ENCODE results near the gene ABLIM1.
A peak's percentile ranks its signal among the peaks of the same experiment; 100 is the strongest.

The ABLIM1 gene

GRCh38 chr10:114487815-114488536 is 170.1 kb downstream of the ABLIM1 start:
- DNase-seq (ENCODE audit: low read depth): no peak

DNA sequence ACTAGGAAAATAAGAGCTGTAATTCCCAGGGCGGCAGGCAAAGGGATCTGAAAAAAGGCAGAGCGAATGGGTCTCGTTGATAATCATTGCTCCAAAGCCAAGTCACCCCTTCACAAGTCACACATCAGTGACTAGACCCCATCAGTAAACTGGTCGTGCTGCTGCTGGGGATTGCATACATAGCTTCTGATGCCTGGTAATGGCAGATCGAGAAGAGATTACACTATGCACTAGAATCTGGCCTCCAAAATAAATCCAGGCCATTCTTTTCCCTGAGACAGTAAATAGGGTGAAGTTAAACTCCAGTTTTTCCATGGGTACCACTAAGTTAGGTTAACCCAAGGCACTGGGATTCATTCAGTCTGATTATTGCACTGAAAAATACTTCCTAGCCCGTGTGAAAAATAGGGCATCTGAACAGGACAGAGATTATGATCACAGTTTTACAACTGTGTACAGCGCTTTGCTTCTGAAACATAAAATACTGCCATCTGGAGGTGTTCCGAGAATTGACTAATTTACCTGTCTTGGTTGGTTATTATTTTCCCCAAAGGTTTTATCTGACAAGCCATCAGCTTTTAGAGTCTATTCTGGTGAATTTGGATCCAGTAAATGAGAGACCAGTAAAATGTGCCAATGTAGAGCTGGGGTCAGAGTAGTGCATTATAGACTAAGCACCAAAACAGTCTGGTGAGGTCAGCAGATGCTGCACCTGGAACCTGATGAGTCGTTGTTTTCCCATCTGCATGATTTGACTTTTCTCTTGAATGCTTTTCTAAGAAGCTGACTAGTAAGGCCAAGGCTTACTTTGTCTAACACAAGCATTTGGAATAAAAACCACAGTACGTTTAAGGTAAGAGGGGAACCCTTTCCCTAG is 170.9 kb downstream of the ABLIM1 start:
- no peak for DNase-seq (ENCODE audit: low read depth)

DNA sequence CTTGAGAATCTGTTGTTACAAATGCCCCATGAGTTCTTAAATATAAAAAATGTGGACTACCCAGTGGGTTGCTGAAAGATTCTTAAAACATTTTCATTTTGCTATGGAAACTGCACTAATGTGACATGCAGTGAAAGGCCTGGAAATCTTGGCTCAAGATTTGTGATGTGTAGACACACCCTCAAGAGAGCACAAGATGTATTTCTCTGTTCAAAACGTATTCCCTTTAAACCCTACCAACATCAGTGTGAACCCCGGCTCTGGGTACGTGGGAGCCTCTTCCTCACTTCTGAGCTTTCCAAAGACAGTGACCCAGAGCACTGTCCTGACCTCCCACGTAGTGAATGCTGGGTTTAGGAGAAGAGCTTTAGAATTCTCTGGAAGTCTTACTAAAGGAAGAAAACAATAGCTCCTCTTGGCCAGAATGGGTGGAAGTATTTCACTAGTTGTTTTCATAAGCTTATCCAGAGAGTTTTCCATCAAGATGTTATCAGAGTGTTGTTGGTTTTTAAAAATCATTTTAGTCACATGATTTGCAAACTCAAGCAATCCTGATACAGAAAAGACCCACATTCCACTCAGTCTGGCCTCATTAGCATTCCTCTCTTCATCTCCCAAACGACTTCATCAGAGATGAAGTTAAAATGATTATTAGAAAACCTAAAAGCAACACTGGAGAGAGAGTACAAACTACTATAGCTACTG is 172.2 kb downstream of the ABLIM1 start:
- DNase-seq (ENCODE audit: low read depth): no peak

GRCh38 chr10:114483575-114483974 is 174.5 kb downstream of the ABLIM1 start:
- DNase-seq (ENCODE audit: low read depth): no peak

GRCh38 chr10:114482480-114483304 is 175.4 kb downstream of the ABLIM1 start:
- DNase-seq (ENCODE audit: low read depth): peak; percentile 59

- DNase-seq (ENCODE audit: low read depth): no peak
These were observed 177.0 kb downstream of the ABLIM1 start for GRCh38 chr10:114481055-114481454.

DNA sequence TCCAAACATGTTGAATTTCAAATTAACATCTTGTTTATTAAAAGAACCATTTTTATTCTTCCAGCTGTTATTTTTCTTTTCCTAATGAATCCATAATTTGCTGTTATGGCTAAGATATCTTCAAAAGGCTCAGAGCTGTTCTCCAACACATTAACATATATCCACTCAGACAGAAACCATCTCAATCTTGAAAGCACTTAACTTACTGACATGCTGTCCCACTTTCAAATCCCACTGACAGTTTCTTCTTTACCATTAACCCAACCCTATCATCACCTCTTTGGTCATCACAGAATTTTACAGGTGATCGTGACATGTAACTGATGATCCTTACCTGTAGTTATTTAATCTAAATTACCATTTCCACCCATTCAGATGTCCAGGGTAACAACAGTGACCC is 178.2 kb downstream of the ABLIM1 start:
- no peak for DNase-seq (ENCODE audit: low read depth)

DNA sequence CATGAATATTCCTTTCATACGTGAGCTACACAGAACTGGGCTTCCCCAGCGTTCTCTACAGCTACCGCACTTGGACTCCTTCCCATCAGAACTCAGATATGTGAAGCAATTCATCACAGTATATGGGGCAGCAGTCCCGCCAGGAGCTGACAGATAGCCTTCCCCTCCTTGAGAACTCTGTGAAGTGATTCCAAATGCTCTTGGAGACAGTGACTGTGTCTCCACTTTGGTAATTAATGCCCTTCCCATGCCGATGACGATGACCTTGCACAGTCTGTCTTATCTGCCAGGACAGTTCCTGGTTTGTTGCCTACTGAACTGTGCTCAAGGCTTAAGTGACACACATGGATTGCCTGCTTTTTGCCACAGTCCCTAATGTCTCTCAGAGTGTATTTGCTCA is 178.8 kb downstream of the ABLIM1 start:
- DNase-seq (ENCODE audit: low read depth): no peak

- no peak for DNase-seq (ENCODE audit: low read depth)
These were observed 179.8 kb downstream of the ABLIM1 start for GRCh38 chr10:114478281-114478680.

DNA sequence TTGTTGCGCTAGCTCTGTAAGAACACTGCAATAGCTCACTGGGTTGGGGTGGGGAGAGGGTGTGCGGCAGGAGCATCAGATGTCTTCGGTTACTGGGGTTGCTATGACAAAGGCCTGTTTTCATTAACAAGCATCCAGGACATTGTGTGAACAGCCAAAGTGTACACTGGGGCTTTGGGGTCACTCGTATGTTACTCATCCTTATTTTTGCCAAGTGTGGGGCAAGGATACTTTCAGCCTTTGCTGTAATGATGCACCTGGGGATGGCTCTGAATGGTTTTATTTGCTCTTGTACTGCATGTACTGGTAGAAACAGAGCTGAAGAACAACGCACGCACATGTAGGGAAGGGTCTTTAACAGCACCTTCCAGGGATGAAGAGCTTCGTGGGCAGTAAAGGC is 180.8 kb downstream of the ABLIM1 start:
- peak; percentile 93 for DNase-seq (ENCODE audit: low read depth)

DNA sequence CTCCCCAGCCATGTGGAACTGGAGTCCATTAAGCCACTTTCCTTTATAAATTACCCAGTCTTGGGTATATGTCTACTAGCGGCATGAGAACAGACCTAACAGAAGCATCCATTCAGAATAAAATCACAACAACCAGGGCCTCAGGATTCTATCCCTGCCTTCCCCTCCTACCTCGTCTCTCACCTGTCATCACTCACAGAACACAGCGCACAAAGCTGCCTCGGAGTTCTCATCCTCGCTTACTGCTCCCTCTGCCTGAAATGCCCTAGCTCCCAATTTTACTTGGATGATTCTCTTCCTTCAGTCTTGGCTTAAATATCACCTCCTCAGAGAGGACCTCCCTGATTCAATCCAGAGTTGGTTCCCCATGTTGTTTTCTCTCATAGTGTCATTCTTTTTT is 183.1 kb downstream of the ABLIM1 start:
- DNase-seq (ENCODE audit: low read depth): no peak

- DNase-seq (ENCODE audit: low read depth): no peak
These were observed 184.3 kb downstream of the ABLIM1 start for GRCh38 chr10:114473776-114474175.

DNA sequence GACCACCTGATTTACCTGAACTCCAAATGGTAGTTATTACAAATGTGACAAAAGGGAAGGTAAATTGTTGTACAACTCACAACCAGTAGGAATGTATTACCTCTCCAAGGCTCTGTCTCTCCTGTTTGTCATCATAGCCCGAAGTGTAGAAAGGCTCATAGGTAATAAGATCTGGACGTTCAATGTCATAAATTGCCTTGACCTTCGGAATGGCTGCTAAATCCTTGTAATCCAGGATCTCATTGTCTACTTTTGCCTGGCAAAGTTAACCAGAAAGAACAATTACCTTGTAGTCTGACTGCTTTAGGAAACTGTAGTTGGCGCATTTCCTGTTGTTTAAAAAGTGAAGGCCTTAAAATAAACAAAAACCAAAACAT is 185.2 kb downstream of the ABLIM1 start:
- no peak for DNase-seq (ENCODE audit: low read depth)

DNA sequence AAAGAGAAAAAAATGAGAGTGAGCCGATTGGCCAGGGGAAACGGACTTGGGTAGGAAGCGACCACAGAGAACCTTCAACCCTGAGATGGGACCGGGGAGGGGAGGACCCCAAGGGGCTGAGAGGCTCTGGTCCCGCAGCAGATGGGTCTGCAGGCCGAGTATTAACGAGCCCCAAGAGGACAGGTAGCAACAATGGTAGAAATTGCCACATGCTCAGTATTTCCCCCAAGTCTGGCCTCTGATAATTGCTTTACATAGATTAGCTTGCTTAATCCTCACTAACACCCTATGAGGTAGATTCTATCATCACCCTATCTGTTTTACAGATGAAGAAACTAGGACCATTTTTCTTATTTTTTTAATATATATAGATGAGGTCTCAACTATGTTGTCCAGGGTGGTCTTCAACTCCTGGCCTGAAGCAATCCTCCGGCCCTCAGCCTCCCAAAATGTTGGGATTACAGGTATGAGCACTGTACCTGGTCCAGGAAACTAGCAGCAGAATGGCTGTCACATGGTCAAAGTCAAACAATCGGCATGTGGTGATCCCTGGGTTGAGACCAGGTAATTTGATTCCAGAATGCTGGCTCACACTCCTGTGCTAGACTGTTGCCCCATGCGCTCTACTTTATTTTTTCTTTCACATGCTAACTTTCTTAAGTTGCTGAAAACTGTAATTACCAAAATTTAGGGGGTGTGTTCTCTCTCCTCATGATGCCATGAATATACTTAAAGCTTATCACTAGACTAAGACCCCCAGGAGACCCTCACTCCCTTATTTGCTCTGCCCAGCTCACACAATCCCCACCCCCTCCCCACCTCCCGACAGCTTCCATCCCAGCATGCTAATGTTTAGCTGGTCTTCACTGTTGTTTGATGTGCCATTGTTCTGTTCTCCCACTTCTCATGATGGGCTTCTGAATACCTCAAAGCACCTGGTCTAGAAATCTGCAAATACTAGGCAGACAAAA is 185.9 kb downstream of the ABLIM1 start:
- no peak for DNase-seq (ENCODE audit: low read depth)

DNA sequence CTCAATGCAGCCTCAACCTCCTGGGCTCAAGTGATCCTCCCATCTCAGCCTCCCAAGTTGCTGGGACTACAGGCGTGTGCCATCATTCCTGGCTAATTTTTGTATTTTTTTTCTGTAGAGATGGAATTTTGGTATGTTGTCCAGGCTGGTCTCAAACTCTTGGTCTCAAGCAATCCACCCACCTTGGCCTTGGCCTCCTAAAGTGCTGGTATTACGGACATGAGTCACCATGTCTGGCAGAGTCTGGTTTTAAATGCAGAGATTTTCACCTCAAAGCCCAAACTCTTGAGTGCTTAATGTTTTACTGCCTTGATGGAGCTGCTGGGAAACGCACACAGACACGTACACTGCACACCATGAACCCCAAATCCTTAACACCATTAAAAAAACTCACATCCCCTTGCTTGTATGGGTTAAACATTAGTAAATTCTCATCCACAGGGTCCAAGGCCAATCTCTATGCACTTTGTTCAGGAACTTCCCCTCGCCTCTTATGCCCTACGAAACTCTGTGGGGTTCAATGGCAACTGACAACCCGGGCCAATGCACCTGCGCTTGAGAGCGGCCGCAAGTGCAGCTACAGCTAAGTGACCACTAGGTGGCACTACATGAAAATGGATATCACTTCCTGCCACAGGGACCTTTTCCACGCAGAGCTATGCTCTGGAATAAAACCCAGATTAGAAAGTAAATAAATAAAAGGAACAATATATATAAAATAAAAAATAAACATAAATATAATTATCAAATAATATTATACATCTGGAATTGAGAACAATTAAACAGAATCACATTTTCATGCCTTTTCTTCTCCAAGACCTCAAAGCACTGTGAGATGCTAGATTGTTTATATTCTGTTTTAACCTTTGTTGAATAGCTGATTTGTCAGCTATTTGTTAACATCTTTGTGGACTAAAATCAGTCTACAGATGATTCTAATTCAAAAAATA is 186.8 kb downstream of the ABLIM1 start:
- peak; percentile 65 for DNase-seq (ENCODE audit: low read depth)

GRCh38 chr10:114470361-114470760 is 187.7 kb downstream of the ABLIM1 start:
- no peak for DNase-seq (ENCODE audit: low read depth)

- DNase-seq (ENCODE audit: low read depth): no peak
These were observed 199.1 kb downstream of the ABLIM1 start for GRCh38 chr10:114458955-114459354.

DNA sequence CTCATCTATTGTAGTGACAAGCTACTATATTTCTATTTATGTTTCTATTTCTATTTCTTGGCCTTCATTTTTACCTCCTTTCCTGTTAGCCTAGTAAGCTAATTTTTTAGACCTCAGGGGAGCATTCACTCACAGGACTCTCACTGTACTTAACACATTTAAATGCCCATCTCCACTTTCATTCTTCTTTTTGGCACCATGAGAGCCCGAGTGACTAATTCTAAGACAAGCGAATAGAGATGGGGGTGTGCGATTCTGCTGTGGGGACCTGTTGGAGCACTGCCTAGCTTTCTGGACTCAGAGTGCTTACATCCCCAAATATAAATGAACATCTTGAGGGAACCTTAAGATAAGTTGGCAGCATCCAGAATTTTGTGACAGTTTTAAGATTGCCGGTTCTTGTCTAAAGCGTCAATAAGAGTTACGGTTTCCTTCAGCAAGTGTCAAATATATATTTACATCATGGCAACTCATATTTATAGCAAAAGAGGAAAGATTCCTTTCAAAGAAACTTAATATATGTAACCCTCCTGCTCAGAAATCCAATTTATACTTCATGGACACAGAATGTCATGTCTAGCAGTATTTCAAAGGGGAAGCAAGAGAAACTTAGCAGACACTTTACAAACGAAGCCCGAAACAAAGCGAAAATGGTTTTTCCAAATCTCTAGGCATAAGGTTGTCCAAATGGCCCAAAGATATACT is 199.7 kb downstream of the ABLIM1 start:
- no peak for DNase-seq (ENCODE audit: low read depth)

- DNase-seq (ENCODE audit: low read depth): no peak
These were observed 204.5 kb downstream of the ABLIM1 start for GRCh38 chr10:114453576-114453975.
